Raji (cell line): ENCODE results near the gene DCXR.

Experiments used
- POLR2A ChIP-seq: IDR thresholded peaks from 2 replicates; pipeline ENCODE4 v1.6.1; 2011; ENCODE audit warnings: low read depth, low read length, control low read depth; ENCODE audit not compliant: insufficient read depth

The DCXR gene

DNA sequence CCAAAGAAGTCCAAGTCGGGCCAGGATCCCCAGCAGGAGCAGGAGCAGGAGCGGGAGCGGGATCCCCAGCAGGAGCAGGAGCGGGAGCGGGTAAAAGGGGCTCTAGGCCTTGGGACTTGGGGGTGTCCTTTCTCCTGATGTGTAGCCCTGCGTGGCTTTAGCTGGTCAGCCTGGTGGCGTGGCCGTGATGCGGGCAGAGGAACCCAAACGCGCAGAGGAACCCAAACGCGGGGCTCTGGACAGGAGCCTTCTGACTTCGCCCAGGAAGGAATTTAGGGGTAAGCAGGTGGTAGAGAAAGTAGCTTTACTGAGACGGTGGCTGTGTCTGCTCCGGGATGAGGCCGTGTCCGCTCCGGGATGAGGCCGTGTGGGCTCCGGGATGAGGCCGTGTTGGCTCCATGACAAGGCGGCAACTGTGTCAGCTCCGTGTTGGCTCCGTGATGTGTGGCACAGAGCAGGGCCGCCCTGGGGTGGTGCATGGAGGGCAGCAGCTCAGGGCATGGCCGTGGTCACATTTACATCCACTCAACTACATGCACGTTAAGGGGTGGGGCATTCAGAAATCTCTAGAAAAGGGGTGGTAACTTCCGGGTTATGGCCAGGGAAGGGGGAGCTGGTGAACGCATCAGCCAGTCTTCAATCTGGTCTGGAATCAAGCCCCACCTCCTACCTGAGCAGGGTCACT lies 40.6 kb downstream of the DCXR start:
- no peak for TF ChIP-seq POLR2A

- no peak for TF ChIP-seq POLR2A
Measured at GRCh38 chr17:81996232-81996756, 41.2 kb downstream of the DCXR start.

- TF ChIP-seq POLR2A, result no peak
Measured at GRCh38 chr17:81995463-81996231, 41.9 kb downstream of the DCXR start.

DNA sequence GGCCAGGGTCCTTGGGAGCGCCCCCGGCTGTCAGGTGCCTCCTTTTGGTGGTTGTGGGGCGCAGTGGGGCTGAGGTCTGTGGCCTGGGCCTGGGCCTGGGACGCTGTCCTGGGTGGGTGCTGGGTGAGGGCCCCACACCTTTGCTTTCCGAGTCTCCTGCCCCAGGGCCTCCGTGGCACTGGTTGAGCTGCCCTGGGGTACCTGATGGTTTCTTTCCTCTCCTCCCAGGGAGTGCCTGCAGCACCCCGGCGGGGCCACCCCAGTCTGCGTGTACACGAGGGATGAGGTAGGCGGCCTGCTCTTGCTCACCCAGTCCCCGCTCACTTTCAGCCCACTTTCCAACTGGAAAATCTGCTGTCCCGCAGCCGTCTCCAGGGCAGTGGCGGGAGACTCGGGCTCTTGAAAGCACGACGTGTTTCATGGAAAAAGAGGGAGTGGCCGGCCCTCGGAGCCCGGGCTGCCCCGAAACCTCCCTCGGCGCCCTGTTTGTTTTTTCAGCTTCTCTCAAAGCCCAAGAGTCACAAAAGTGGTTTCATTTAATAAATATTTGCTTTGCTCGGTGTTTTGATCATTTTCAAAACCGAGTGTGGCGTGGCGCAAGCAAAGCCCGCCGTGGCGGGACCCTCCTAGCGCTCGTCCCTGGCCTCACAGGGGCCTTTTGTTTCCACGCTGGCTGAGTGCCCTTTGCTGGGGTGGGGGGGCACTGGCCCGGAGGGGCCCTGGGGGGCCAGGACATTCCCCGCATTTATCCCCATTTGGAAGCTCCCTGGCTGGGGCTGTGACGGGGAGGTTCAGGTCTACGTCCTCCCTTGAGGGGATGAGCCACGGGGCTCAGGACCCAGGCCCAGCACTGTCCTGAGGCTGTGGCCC lies 42.7 kb downstream of the DCXR start:
- TF ChIP-seq POLR2A, result no peak

- no peak for TF ChIP-seq POLR2A
Measured at GRCh38 chr17:81993729-81994592, 43.5 kb downstream of the DCXR start.

GRCh38 chr17:81992306-81993102 lies 45.0 kb downstream of the DCXR start:
- no peak for TF ChIP-seq POLR2A

DNA sequence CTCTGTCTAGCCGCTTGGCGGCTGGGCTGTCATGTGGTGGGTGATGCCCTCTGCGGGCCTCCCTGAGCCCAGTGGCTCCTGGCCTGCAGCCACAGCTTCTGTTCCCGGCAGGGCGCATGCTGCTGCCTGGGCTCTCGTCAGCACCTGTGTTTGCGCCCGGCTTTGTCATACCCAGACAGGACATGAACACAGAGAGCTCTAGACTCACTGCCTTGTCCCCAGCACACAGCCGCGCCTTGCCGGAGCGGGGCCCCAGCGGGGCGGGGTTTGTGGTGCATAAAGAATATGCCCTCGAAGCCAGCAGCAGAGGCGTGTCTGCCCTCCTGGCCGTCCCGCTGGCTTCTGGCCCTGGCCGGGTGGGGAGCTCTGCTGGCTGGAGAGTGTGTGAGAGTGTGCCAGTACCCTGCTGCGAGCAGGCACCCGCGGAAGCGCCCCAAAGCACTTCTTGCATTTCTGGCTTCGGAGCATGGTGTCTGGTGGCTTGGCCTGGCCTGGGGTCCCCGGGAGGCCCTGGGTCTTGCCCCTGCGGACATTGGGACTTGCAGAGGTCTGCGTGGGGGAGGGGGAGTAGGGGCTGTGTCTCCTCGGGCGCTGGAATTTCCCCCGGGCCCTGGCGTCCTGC lies 45.7 kb downstream of the DCXR start:
- TF ChIP-seq POLR2A, result no peak

DNA sequence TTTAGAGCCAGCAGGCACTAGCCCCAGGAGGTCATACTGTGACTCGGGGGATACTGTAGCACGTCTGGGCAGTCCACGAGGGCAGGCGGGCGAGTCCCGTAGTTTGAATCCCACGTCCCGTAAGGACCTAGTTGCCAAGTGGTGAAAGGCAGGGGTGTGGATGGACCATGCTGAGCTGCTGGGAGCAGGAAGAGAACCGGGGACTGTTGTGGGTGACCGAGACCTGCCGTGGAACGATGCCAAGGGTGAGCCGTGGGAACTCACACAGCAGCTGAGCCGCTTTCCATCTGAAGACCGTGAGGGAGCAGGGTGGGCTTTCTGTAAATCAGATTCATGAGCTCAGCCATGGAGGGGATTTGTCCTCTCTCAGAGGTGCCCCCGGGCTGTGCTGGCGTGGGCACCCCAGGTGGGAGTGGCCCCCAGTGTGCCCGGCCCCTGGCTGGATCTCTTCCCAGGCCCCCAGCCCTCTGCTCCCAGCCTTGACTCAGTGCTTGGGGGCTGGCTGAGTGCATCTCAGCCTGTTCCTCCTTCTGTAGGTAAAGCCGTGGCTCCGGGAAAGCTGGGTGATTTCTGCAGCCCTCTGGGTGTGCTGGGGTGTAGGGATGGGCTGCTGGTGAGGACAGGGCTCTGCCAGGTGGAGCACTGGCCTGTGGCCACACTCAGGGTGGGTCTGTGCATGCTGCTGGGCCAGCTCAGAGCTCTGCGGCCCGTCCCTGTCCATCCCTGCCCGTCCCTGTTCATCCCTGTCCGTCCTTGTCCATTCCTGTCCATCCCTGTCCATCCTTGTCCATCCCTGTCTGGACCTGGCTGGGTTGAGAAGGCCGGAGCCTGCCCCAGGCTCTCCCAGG lies 46.4 kb downstream of the DCXR start:
- TF ChIP-seq POLR2A, result no peak

DNA sequence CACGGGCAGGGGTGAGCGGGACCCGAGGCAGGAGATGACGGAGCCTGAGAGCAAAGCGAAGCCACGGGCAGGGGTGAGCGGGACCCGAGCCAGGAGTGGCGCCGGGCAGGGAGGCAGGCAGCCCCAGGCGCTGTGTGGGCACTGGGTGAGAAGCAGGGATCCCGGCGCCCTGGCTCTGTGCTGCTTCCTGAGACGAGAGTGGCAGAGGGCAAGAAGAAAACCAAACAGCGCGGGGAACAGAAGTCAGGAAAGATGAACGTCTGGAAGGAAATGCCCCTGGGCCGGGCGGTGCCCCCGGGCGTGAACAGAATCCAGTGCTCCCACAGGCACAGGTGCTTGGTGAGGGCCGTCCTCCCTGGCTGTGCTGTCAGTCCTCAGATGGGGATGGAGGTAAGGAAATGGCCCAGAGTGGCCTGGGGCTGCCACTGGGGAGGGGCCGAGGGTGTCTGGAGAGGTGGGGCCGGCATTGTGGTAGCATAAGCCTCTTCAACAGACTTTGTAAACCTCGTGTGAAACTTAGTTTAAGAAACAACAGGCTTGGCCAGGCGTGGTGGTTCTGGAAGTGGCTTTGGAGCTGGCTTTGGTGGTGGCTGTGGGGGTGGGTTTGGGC lies 50.2 kb downstream of the DCXR start:
- TF ChIP-seq POLR2A, result no peak

DNA sequence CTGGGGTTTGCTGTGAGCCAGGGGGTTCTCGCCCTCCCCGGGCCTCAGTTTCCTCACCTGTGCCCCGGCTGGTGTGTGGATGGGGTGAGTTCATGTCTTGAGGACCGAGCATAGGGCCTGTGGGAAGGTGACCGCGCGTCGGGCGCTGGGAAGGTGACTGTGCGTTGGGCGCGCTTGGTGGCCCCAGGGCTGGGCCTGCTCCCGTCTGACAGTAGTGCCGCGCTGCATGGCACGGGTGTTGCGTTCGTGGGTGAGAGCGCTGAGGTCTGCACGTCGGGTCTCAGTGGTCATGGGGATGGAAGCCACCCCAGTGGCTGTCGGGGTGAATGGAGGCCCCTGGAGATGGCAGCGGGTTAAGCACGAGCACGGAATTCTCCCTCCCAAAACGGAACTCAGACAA lies 50.9 kb downstream of the DCXR start:
- no peak for TF ChIP-seq POLR2A
